GM12864 (cell line): ENCODE results near the gene ZNF730.
"Not testable (repeated sequence)": the region's sequence is repeated elsewhere in the genome, so short reads cannot be mapped to it uniquely, and the experiment has no call there.

ENCODE experiments used
- DNase-seq: peaks from one replicate; pipeline ENCODE4 v3.0.0-alpha.2; 2011; ENCODE audit warnings: low read depth
- H3K4me3 ChIP-seq: 2 replicates; pipeline ENCODE4 v1.5.1; 2011; ENCODE audit warnings: mild to moderate bottlenecking, low read depth, low read length, control low read depth
- TF ChIP-seq, protein P1 (sequence below): IDR thresholded peaks from 2 replicates; pipeline ENCODE4 v1.5.1; 2011; ENCODE audit warnings: low read depth, mild to moderate bottlenecking, moderate library complexity, low read length, control low read depth, inconsistent platforms; ENCODE audit errors: missing control alignments

ZNF730 gene

DNA sequence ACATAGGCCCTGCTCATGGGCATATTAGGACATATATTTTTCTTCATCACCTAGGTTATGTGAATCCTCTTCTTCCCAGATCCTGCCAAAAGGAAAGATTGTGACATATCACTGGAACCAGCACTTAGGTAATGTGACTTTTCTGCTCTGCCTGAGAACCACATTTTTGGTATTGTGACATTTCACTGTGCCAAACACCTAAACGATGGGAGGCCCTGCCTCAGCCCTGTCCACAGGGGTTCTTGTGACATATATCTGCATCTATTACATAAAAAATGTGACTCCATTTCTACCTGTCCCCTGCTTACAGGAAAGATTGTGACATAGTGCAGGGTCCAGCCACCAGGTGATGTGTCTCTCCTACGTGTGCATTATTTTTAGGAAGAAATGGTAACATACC lies 18.5 kb upstream of the ZNF730 start:
- TF ChIP-seq, protein P1, sequence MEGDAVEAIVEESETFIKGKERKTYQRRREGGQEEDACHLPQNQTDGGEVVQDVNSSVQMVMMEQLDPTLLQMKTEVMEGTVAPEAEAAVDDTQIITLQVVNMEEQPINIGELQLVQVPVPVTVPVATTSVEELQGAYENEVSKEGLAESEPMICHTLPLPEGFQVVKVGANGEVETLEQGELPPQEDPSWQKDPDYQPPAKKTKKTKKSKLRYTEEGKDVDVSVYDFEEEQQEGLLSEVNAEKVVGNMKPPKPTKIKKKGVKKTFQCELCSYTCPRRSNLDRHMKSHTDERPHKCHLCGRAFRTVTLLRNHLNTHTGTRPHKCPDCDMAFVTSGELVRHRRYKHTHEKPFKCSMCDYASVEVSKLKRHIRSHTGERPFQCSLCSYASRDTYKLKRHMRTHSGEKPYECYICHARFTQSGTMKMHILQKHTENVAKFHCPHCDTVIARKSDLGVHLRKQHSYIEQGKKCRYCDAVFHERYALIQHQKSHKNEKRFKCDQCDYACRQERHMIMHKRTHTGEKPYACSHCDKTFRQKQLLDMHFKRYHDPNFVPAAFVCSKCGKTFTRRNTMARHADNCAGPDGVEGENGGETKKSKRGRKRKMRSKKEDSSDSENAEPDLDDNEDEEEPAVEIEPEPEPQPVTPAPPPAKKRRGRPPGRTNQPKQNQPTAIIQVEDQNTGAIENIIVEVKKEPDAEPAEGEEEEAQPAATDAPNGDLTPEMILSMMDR: no peak
- no peak for DNase-seq

DNA sequence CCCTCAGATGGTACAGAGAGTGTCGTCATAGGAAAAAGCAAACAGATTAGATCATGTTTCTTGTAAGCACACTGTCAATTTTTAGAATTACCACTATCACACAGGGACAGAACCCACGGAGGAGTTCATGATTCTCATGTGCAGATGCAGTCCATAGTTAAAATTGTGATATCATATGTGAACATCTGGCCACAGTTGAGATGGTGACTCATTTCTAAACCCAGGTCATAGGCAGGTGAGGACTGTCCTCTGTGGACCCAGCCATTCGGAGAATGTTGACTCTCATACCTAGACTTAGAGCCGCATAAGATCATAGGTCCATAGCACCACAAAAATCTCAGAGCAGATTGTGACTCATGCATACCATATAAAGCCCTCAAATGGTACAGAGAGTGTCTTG lies 17.8 kb upstream of the ZNF730 start:
- DNase-seq: no peak
- TF ChIP-seq, protein P1: no peak
- H3K4me3 ChIP-seq: no peak overlapping the region

More for the DNA sequence above, 18.5 kb upstream of the ZNF730 start:
- H3K4me3 ChIP-seq: no peak overlapping the region

DNA sequence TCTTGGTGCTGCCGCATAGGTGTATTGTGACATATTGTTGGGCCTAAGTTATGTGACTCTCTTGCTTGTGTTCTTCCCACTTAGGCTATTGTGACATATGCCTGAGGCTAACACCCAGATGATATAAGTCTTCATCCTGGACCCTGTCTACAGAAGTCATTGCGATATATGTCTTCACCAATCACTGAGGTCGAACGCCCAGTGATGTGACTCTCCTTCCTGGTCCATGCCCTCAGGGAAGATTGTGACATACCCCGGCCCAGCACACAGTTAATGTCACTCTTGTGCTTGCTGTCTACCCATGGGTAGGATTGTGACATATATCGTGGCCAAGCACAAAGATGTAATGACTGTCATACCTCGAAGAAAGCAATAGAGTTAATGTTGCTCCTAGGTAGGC lies 16.9 kb upstream of the ZNF730 start:
- no peak overlapping the region for H3K4me3 ChIP-seq
- TF ChIP-seq, protein P1: no peak
- DNase-seq: no peak

DNA sequence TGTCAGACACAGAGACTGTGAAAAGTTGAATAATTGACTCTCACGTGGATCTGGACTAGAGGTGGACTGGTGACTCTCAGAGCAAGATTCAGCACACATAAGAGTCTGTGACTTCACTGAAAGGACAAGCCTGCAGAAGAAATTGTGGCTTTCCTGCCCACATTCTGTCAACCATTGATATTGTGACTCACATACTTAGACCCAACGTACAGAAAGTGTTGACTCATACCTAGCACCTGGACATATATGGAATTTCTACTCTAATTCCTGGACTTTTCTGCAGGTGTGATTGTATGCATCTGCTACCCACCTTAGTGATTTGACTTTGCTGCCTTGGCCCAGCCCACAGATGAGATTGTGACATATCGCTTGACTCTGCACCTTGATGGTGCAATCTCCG lies 15.6 kb upstream of the ZNF730 start:
- DNase-seq: no peak
- TF ChIP-seq, protein P1: no peak

DNA sequence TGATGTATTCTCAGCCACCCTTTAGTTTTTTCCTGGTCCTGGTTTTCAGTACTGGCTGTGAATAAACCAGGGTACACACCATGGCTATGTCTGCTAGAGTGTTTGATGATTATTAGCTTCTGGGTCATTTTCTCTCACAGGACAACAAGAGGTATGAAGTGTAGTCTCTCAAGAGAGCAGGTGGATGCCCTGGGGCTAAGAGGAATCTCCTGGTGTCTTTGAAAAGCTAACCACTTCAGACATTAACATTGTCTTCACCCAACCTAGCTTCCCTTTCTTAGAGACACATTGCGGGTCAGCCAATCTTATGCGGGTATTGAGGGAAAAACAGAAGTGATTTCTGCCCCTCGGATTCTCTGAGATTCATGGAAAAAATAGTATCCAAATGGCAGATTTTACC lies 1.6 kb downstream of the ZNF730 start:
- TF ChIP-seq, protein P1: no peak
- DNase-seq: no peak
- H3K4me3 ChIP-seq: no peak overlapping the region

More for the DNA sequence above, 15.6 kb upstream of the ZNF730 start:
- no peak overlapping the region for H3K4me3 ChIP-seq

DNA sequence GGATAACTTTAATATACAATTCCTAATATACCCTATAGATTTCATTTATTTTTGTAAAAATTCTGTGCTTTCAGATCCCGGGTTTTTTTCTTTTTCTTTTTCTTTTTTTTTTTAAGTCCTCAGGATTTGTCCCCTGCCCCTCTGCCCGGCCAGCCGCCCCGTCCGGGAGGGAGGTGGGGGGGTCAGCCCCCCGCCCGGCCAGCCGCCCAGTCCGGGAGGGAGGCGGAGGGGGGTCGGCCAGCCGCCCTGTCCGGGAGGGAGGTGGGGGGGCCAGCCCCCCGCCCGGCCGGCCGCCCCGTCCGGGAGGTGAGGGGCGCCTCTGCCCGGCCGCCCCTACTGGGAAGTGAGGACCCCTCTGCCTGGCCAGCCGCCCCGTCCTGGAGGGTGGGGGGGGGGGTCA lies 17.4 kb downstream of the ZNF730 start:
- DNase-seq, H3K4me3 ChIP-seq: not testable (repeated sequence)

DNA sequence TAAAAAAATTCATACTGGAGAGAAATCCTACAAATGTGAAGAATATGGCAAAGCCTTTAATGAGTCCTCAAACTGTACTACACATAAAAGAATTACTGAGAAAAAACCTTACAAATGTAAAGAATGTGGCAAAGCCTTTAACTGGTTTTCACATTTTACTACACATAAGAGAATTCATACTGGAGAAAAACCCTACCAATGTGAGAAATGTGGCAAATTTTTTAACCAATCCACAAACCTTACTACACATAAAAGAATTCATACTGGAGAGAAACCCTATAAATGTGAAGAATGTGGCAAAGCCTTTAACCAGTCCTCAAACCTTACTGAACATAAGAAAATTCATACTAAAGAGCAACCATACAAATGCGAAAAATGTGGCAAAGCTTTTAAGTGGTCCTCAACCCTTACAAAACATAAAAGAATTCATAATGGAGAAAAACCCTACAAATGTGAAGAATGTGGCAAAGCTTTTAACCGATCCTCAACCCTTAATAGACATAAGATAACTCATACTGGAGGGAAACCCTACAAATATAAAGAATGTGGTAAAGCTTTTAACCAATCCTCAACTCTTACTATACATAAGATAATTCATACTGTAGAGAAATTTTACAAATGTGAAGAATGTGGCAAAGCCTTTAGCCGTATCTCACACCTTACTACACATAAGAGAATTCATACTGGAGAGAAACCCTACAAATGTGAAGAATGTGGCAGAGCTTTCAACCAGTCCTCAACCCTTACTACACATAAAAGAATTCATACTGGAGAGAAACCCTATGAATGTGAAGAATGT lies 29.0 kb downstream of the ZNF730 start:
- TF ChIP-seq, protein P1: no peak
- H3K4me3 ChIP-seq: no peak overlapping the region
- no peak for DNase-seq
